ENCODE data around the gene UBE2J2.

DNA sequence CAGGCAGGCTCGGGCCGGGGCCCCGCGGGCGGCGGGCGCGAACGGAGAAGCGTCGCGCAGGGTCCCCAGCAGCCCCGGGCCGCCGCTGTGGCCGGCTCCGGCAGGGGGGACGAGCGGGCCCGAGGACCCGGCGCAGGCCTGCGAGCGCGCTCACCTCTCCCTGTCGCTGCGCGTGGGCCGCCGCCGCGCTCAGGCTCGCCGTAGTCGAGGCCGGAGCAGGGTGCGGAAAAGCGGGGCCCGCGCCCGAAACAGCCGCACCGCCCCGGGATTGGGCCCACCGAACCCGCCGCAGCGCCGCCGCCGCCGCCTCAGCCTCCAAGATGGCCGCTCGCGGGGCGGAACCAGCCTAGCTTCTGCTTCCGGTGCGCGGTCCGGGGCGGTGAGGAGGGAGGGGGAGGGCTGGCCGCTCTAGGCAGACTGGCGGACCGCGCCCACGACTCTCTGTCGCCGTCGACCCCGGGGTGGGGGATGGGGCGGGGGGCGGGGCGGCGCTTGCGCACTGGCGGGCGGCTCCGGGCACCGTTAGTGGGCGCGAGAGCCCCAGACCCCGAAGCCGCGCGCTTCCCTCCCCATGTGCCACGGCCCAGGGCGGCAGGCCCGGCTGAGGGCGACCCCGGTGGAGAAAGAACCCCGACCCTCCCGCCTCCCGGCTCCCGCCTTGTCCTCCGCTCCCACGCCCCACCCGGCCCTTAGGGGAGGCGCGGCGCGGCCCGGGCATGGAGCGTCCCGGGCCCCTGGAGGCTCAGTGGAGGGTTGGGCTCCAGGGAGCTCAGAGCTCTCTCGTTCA lies at the start of gene UBE2J2:
- TF ChIP-seq EZH2 (IDR thresholded peaks at IDR 0.05; ENCODE audit: low read depth, unreplicated experiment) (no peak), REST (IDR thresholded peaks at IDR 0.05; ENCODE audit: unreplicated experiment) (no peak), JUNB (IDR thresholded peaks at IDR 0.05; ENCODE audit: unreplicated experiment) (no peak)

Data from GM23338 (cell line).